ENCODE results near the gene B3GAT1. TPM values are rescaled to one million over a fixed set of nuclear protein-coding genes. Genes with fewer than 3 reads are reported as not detected.

B3GAT1 gene
- polyA plus RNA-seq, 1 donor from 2014 or later = 28.2 TPM

DNA sequence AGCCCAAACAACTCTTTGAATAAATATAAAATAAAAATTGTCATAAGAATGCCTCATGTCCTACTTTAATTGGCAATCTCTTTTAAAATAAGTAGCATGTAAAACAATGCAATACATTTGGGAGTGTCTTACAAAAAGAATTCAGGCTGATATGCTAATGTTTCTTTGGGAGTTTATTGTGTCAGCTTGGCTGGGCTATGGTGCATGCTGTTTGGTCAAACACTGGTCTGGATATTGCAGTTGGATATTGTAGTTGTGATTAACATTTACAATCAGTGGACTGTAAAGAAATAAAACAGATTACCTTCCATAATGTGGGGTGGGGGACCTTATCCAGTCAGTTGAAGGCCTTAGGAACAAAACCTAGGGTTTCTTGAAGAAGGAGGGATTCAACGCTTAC, 37.0 kb upstream of the B3GAT1 start:
- H3K27ac ChIP-seq (ENCODE audit: low read length) = no peak overlapping the region
- no peaks in the 10 kb centered on the region for H3K9me3 ChIP-seq (ENCODE audit: low read length)
- H3F3A ChIP-seq (ENCODE audit: insufficient read depth, low read length, poor library complexity, severe bottlenecking) = no peaks in the 10 kb centered on the region
- no peaks in the 10 kb centered on the region for H4K20me1 ChIP-seq (ENCODE audit: insufficient read depth)
- no peaks in the 10 kb centered on the region for H3K36me3 ChIP-seq (ENCODE audit: insufficient read depth, low read length)
- H3K79me2 ChIP-seq (replicated peaks; ENCODE audit: insufficient read depth, low read length) = no peaks in the 10 kb centered on the region
- H3K9ac ChIP-seq (ENCODE audit: low read length) = no peak overlapping the region
- H2AFZ ChIP-seq (ENCODE audit: low read depth, low read length) = no peak overlapping the region
- no peaks in the 10 kb centered on the region for H3K9me2 ChIP-seq (ENCODE audit: insufficient read depth, low read length)
- TF ChIP-seq POLR2AphosphoS5 (IDR thresholded peaks at IDR 0.05) (no peak), EZH2 (IDR thresholded peaks at IDR 0.05; ENCODE audit: borderline replicate concordance, insufficient read depth, low read length, poor library complexity, severe bottlenecking) (no peak), MXI1 (conservative IDR thresholded peaks at IDR 0.05; ENCODE audit: poor library complexity, severe bottlenecking) (no peak), EP300 (conservative IDR thresholded peaks at IDR 0.05; ENCODE audit: poor library complexity, severe bottlenecking) (no peak), CTCF (IDR thresholded peaks at IDR 0.05; ENCODE audit: poor library complexity, severe bottlenecking) (no peak), SMC3 (conservative IDR thresholded peaks at IDR 0.05; ENCODE audit: poor library complexity) (no peak), RAD21 (conservative IDR thresholded peaks at IDR 0.05) (no peak), REST (IDR thresholded peaks at IDR 0.05; ENCODE audit: borderline replicate concordance) (no peak), TAF1 (IDR thresholded peaks at IDR 0.05; ENCODE audit: low read depth) (no peak)
- no peak overlapping the region for H3K4me3 ChIP-seq (ENCODE audit: low read length)
- H3K27me3 ChIP-seq (ENCODE audit: insufficient read depth, low read depth, low read length) = no peaks in the 10 kb centered on the region
- no peak overlapping the region for H3K4me2 ChIP-seq (ENCODE audit: low read length)

- no peak overlapping the region for H3K9ac ChIP-seq (ENCODE audit: low read length)
- no peak overlapping the region for H3K4me2 ChIP-seq (ENCODE audit: low read length)
- H3K9me3 ChIP-seq (ENCODE audit: low read length) = no peaks in the 10 kb centered on the region
- no peaks in the 10 kb centered on the region for H4K20me1 ChIP-seq (ENCODE audit: insufficient read depth)
- TF ChIP-seq RAD21 (conservative IDR thresholded peaks at IDR 0.05) (no peak), MXI1 (conservative IDR thresholded peaks at IDR 0.05; ENCODE audit: poor library complexity, severe bottlenecking) (no peak), CTCF (IDR thresholded peaks at IDR 0.05; ENCODE audit: poor library complexity, severe bottlenecking) (no peak), TAF1 (IDR thresholded peaks at IDR 0.05; ENCODE audit: low read depth) (no peak), EZH2 (IDR thresholded peaks at IDR 0.05; ENCODE audit: borderline replicate concordance, insufficient read depth, low read length, poor library complexity, severe bottlenecking) (no peak), SMC3 (conservative IDR thresholded peaks at IDR 0.05; ENCODE audit: poor library complexity) (no peak), REST (IDR thresholded peaks at IDR 0.05; ENCODE audit: borderline replicate concordance) (no peak), EP300 (conservative IDR thresholded peaks at IDR 0.05; ENCODE audit: poor library complexity, severe bottlenecking) (no peak), POLR2AphosphoS5 (IDR thresholded peaks at IDR 0.05) (no peak)
- H3K9me2 ChIP-seq (ENCODE audit: insufficient read depth, low read length) = no peaks in the 10 kb centered on the region
- no peaks in the 10 kb centered on the region for H3K79me2 ChIP-seq (replicated peaks; ENCODE audit: insufficient read depth, low read length)
- no peaks in the 10 kb centered on the region for H3F3A ChIP-seq (ENCODE audit: insufficient read depth, low read length, poor library complexity, severe bottlenecking)
- H3K36me3 ChIP-seq (ENCODE audit: insufficient read depth, low read length) = no peaks in the 10 kb centered on the region
- H3K27ac ChIP-seq (ENCODE audit: low read length) = no peak overlapping the region
- H3K27me3 ChIP-seq (ENCODE audit: insufficient read depth, low read depth, low read length) = no peaks in the 10 kb centered on the region
- H2AFZ ChIP-seq (ENCODE audit: low read depth, low read length) = no peak overlapping the region
- no peak overlapping the region for H3K4me3 ChIP-seq (ENCODE audit: low read length)
These were observed 35.7 kb upstream of the B3GAT1 start for GRCh38 chr11:134447696-134448095.
